HG03108 (cell line): ENCODE data around the gene TRIM29.

Experiments
- ATAC-seq: cut with Tn5 transposase; IDR thresholded peaks from one replicate; pipeline ENCODE4 v1.9.1; 2021; ENCODE audit warnings: moderate library complexity; ENCODE audit not compliant: unreplicated experiment

TRIM29 gene

GRCh38 chr11:120065876-120066275 lies 72.0 kb downstream of the TRIM29 start:
- no peak for ATAC-seq

GRCh38 chr11:120065176-120065575 lies 72.7 kb downstream of the TRIM29 start:
- ATAC-seq = no peak

GRCh38 chr11:120064341-120064740 lies 73.6 kb downstream of the TRIM29 start:
- ATAC-seq = no peak

- no peak for ATAC-seq
Observed at GRCh38 chr11:120063686-120064340, 74.1 kb downstream of the TRIM29 start.

GRCh38 chr11:120062561-120062930 lies 75.4 kb downstream of the TRIM29 start:
- ATAC-seq = no peak

- ATAC-seq = no peak
Observed at GRCh38 chr11:120061761-120062560, 76.0 kb downstream of the TRIM29 start.
